Adrenal gland (tissue), 12 donors: Measurements from ENCODE around the gene ERBB4. TPM values are rescaled to one million over a fixed set of nuclear protein-coding genes. Genes with fewer than 3 reads are reported as not detected.

Experiments
- DNase-seq, 7 donors: peaks; one replicate each; pipeline ENCODE4 v3.0.0-alpha.2; 2019 to 2020
- H3K27ac ChIP-seq, 5 donors: fragments of 200-600 bp; sonication (generic) in 4 of 5; 1 replicate in 3 of 5; 2 replicates in 2 of 5; pipeline versions ENCODE4 v1.5.1 to v1.8.0; 2016 to 2020; ENCODE audit warnings: mild to moderate bottlenecking in 1 of 5
- H3K27me3 ChIP-seq: fragments of 200-600 bp; 2 replicates; pipeline ENCODE4 v1.8.0; 2021
- H3K36me3 ChIP-seq, 2 donors: fragments of 200-600 bp; replicated peaks in 1 of 2; 1 replicate in 1 of 2; 2 replicates in 1 of 2; pipeline versions ENCODE4 v1.5.1 to v1.8.0; 2018 to 2022
- H3K4me1 ChIP-seq, 2 donors: fragments of 200-600 bp; replicated peaks in 1 of 2; 1 replicate in 1 of 2; 2 replicates in 1 of 2; pipeline versions ENCODE4 v1.5.1 to v1.8.0; 2018 to 2021
- H3K4me3 ChIP-seq, 4 donors: fragments of 200-600 bp; sonication (generic) in 3 of 4; one replicate each; pipeline ENCODE4 v1.5.1; 2016 to 2018
- H3K9me3 ChIP-seq, 3 donors: fragments of 200-600 bp; sonication (generic) in 1 of 3; replicated peaks in 1 of 3; 1 replicate in 2 of 3; 2 replicates in 1 of 3; pipeline versions ENCODE4 v1.5.1 to v1.8.0; 2016 to 2021
- POLR2A ChIP-seq, 2 donors: fragments of 450-650 bp; IDR thresholded peaks; one replicate each; pipeline ENCODE4 v1.6.1; 2017; ENCODE audit warnings: antibody characterized with exemption in 2 of 2, mild to moderate bottlenecking in 2 of 2, moderate library complexity in 1 of 2
- WGBS, 4 donors: extraction: QIAGEN DNeasy Blood & Tissue Kit in 2 of 4; methylation state at CpG; one replicate each; pipeline versions ENCODE4 v1.1.5 to v1.1.7; 2013 to 2017; 5-methylcytosine and 5-hydroxymethylcytosine counted together
- intact Hi-C, 2 donors: fragments of 100-400 bp; cut with DNase I; formaldehyde crosslinking; loops; one replicate each; pipeline versions ENCODE4 v1.14.1 to v1.15.0; 2022 to 2023
- polyA plus RNA-seq, 3 donors: library from polyadenylated mRNA; stranded (reverse); fragments of 200-250 nt in 2 of 3; fragments of 350-450 nt in 1 of 3; fragmentation: Illumina TruSeq in 1 of 3; extraction: RNeasy Lipid Tissue Mini Kit (QIAGEN cat#74804) in 1 of 3; gene quantifications; one replicate each; pipeline ENCODE4 v1.2.3, GENCODE V29; 2013 to 2014
- total RNA-seq, 9 donors: library from RNA; depleted of rRNA in 4 of 9; stranded (reverse); fragments of >200 nt in 4 of 9; fragments of 120-200 nt in 1 of 9; fragmentation: NEBNext Ultra II Directional in 1 of 9; extraction: Animal tissue kit (Norgen Biotek cat#: 25700) in 1 of 9; gene quantifications; one replicate each; pipeline versions ENCODE4 v1.1.0 to v1.2.4, GENCODE V29; 2013 to 2023
- TF ChIP-seq, protein P1 (sequence below), 6 experiments: fragments of 450-650 bp in 4 of 6; fragments of 200-600 bp in 2 of 6; sonication (generic) in 1 of 6; IDR thresholded peaks; 1 replicate in 5 of 6; 2 replicates in 1 of 6; pipeline versions ENCODE4 v1.5.1 to v1.8.0; 2016 to 2021; ENCODE audit warnings: antibody characterized with exemption in 6 of 6, mild to moderate bottlenecking in 2 of 6, moderate library complexity in 1 of 6
- donor health status: healthy with polysubstance abuse.
- donor health status: Bipolar disorder and iron deficiency.
- donor health status: DM: yes; HTN: yes; CAD: no.
- donor health status: DM: no; HTN: no; CAD: no.
- donor health status: DM: no; HTN: no; CAD: no.
- donor health status: DM: yes; HTN: yes; CAD: no.

ERBB4 gene
- total and polyA plus RNA-seq, 12 donors, result 0.06 to 2.9 (median 0.49) TPM

DNA sequence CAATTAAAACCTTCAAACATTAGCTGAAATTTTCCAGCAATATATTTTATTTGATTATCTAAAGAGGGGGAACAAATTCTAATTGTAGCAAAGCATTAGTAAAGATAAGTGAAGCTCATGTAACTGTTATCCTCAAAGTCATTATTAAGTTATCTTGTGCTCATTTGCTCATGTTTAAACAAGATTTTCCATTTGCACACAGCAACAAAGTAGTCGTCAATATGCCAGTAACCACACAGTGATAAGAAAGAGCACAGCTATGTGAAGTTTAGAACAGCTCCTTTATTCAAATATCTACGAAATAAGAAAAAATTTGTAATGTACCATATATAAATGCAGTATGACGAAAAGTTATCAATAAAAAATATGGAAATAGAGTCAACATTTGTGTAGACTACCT is 159.5 kb downstream of the ERBB4 start:
- H3K27me3 ChIP-seq, result no peaks in the 10 kb centered on the region
- no peaks in the 10 kb centered on the region for H3K36me3 ChIP-seq
- no peak overlapping the region for H3K27ac ChIP-seq
- H3K9me3 ChIP-seq, result no peaks in the 10 kb centered on the region
- no peak overlapping the region for H3K4me3 ChIP-seq
- no peak for TF ChIP-seq POLR2A (IDR thresholded peaks at IDR 0.05)
- no peak for DNase-seq
- no peaks in the 10 kb centered on the region for H3K4me1 ChIP-seq
- intact Hi-C loops, result no loop called here
- WGBS, 4 donors, result 42 to 65% (median 59%) methylated on average over 3 of the region's 3 CpGs

DNA sequence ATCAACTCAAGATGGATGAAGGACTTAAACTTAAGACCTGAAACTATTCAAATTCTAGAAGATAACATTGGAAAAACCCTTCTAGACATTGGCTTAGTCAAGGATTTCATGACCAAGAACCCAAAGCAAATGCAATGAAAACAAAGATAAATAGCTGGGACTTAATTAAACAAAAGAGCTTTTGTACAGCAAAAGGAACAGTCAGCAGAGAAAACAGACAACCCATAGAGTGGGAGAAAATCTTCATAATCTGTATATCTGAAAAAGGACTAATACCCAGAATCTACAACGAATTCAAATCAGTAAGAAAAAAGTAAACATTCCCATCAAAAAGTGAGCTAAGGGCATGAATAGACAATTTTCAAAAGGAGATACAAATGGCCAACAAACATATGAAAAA is 171.2 kb downstream of the ERBB4 start:
- Histone ChIP-seq H3K36me3 (no peaks in the 10 kb centered on the region), H3K9me3 (no peaks in the 10 kb centered on the region), H3K4me3 (no peak overlapping the region), H3K4me1 (no peaks in the 10 kb centered on the region), H3K27ac (no peak overlapping the region), H3K27me3 (no peaks in the 10 kb centered on the region)
- no peak for DNase-seq
- intact Hi-C loops, result no loop called here
- WGBS, 4 donors, result 66 to 75% (median 70%) methylated on average over 1 of the region's 1 CpG
- TF ChIP-seq, protein P1, sequence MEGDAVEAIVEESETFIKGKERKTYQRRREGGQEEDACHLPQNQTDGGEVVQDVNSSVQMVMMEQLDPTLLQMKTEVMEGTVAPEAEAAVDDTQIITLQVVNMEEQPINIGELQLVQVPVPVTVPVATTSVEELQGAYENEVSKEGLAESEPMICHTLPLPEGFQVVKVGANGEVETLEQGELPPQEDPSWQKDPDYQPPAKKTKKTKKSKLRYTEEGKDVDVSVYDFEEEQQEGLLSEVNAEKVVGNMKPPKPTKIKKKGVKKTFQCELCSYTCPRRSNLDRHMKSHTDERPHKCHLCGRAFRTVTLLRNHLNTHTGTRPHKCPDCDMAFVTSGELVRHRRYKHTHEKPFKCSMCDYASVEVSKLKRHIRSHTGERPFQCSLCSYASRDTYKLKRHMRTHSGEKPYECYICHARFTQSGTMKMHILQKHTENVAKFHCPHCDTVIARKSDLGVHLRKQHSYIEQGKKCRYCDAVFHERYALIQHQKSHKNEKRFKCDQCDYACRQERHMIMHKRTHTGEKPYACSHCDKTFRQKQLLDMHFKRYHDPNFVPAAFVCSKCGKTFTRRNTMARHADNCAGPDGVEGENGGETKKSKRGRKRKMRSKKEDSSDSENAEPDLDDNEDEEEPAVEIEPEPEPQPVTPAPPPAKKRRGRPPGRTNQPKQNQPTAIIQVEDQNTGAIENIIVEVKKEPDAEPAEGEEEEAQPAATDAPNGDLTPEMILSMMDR (IDR thresholded peaks at IDR 0.05), result no peak
- TF ChIP-seq POLR2A (IDR thresholded peaks at IDR 0.05), result no peak

DNA sequence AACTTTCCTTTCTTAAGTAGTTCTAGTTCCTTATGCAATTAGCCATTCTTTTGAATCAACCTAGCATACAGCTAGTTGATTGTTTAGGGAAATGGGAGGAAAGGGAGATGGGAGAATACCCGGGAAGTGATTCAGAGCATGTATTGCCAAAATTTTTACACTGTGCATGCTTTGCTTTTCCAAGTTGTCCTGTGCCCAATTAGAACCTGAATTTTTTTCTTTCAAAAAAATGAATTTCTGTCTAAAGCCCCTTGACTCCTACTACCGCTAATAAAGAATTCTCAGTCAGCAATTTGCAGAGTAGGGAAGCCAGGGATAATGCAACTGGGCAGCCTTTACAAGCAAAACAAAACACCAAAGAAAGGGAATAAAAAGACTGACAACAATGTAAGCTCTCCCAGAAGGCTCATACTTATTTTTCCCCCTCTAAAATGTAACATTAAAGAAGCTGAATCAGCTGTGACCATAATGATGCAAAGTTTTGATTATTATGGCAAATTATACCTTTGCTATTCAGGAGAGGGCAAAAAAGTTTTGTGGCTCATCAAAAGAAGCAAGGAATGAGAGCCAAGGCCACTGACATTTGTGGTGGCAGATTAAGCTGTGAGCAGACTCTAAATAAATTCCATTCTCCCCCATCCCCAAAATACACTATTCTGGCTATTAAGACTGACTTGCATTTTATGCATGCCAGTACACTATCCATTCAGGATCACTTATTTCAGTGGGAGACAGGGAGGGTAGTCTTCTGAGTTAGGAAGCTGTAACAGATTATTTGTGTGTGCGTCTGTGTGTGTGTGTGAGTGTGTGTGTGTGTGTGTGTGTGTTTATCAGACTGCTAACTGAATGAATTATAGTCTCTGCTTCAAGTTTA is 174.3 kb downstream of the ERBB4 start:
- Histone ChIP-seq H3K4me3 (no peak overlapping the region), H3K4me1 (no peaks in the 10 kb centered on the region), H3K9me3 (no peaks in the 10 kb centered on the region), H3K36me3 (no peaks in the 10 kb centered on the region), H3K27me3 (no peaks in the 10 kb centered on the region), H3K27ac (no peak overlapping the region)
- intact Hi-C loops, result no loop called here
- WGBS, 4 donors, result 57 to 61% (median 59%) methylated on average over 3 of the region's 3 CpGs
- no peak for DNase-seq
- TF ChIP-seq, protein P1 (IDR thresholded peaks at IDR 0.05), result no peak
- TF ChIP-seq POLR2A (IDR thresholded peaks at IDR 0.05), result no peak

DNA sequence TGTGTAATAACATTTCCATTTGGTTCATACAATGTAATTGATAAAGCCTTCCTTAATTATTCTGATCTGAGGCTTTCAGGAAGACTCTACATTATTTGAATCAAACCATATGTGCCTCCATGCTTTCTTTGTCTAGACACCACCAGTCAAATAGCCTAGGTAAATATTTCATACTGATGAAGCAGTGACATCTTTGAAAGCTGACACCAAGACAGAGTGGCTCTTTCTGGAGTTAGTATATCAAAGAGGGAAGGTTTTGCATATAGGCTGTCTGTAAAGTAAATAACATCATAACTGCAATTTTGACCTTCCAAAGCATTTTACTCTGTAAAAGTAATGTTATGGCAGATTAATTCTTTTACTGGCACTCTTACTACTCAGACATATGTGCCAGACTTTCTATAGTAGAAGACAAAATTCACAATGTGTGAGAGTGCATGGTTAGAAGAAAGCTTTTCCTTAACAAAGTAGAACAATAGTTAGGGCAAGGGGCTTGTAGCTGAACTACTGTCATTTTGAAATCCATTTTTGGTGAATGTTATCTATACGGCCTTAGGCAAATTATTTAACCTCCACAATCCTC is 177.3 kb downstream of the ERBB4 start:
- DNase-seq, result no peak
- no peaks in the 10 kb centered on the region for H3K9me3 ChIP-seq

More for the DNA sequence above, 177.3 kb downstream of the ERBB4 start:
- no peak overlapping the region for H3K27ac ChIP-seq
- intact Hi-C loops, result no loop called here
- 35 to 57% (median 49%) methylated on average over 1 of the region's 1 CpG for WGBS, 4 donors
- H3K36me3 ChIP-seq, result no peaks in the 10 kb centered on the region
- TF ChIP-seq POLR2A (IDR thresholded peaks at IDR 0.05), result no peak
- TF ChIP-seq, protein P1 (IDR thresholded peaks at IDR 0.05), result no peak
- no peaks in the 10 kb centered on the region for H3K4me1 ChIP-seq
- no peaks in the 10 kb centered on the region for H3K27me3 ChIP-seq
- H3K4me3 ChIP-seq, result no peak overlapping the region
